Adipocyte (in vitro differentiated cells): ENCODE measurements around the gene ULK4.
A peak's percentile ranks its signal among the peaks of the same experiment; 100 is the strongest.
"Not testable (repeated sequence)": the region's sequence is repeated elsewhere in the genome, so short reads cannot be mapped to it uniquely, and the experiment has no call there.

Source experiments
- DNase-seq: peaks from one replicate; pipeline ENCODE4 v3.0.0-alpha.2; 2015; ENCODE audit warnings: low read depth
- H3K27me3 ChIP-seq: replicated peaks from 2 replicates; pipeline ENCODE4 v1.7.0; 2013; ENCODE audit warnings: mild to moderate bottlenecking, low read length, moderate library complexity; ENCODE audit not compliant: control insufficient read depth, insufficient read depth
- H3K36me3 ChIP-seq: 2 replicates; pipeline ENCODE4 v1.7.0; 2013; ENCODE audit warnings: low read length, mild to moderate bottlenecking, moderate library complexity; ENCODE audit not compliant: control insufficient read depth, insufficient read depth, severe bottlenecking
- H3K4me1 ChIP-seq: 2 replicates; pipeline ENCODE4 v1.7.0; 2013; ENCODE audit warnings: mild to moderate bottlenecking, low read length, moderate library complexity; ENCODE audit not compliant: control insufficient read depth, insufficient read depth
- H3K4me3 ChIP-seq: 2 replicates; pipeline ENCODE4 v1.7.0; 2013; ENCODE audit warnings: mild to moderate bottlenecking, low read length, moderate library complexity
- H3K9ac ChIP-seq: 2 replicates; pipeline ENCODE4 v1.7.0; 2013; ENCODE audit warnings: mild to moderate bottlenecking, low read length, moderate library complexity
- H3K9me3 ChIP-seq: 2 replicates; pipeline ENCODE4 v1.7.0; 2013; ENCODE audit warnings: mild to moderate bottlenecking, low read length, moderate library complexity; ENCODE audit not compliant: control insufficient read depth

ULK4 gene

DNA sequence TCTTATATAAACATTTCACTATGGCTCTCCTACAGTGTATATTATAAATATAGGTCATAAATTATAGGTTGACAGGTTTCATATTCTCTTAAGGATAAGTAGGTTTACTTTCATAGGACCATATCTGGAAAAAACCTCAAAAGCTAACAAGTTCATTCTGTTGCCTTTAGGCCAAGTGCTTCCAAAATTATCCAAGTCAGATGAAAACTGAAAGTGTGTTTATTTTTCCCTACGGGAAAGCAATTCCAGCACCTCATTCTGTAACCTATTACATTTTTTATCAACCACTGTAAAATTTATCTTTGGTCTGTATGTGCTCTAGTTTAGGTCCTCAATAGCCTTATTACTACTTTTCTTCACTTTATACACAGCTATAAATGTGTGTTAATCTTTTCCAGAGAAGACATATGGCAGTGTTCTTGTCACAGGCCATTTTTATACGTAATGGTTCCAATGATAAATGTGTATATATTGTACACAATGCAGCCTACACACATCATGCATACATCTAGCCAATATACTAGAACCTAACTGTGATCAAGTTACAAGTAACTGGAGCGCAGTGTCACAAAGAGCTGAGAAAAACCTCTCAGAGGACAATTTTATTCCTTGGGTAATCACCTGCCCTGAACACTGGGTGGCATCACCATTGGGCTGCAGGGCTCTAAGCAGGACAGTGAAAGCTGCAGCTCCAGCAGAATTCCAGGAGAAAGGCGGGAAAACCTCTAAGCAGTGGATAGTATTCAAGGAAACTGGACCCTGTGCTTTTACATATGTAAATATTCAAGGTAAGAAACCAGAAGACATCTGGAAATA is 511.3 kb downstream of the ULK4 start:
- no peaks in the 10 kb centered on the region for H3K4me1 ChIP-seq
- DNase-seq: no peak
- H3K36me3 ChIP-seq: no peaks in the 10 kb centered on the region
- no peaks in the 10 kb centered on the region for H3K9me3 ChIP-seq
- no peaks in the 10 kb centered on the region for H3K27me3 ChIP-seq
- H3K4me3 ChIP-seq: no peak overlapping the region
- H3K9ac ChIP-seq: no peak overlapping the region

- no peak for DNase-seq
- no peaks in the 10 kb centered on the region for H3K4me1 ChIP-seq
Measured at GRCh38 chr3:41448396-41448795, 513.5 kb downstream of the ULK4 start.

GRCh38 chr3:41447701-41448100 is 514.2 kb downstream of the ULK4 start:
- Histone ChIP-seq H3K4me1 (no peaks in the 10 kb centered on the region), H3K9me3 (no peaks in the 10 kb centered on the region), H3K9ac (no peak overlapping the region), H3K4me3 (no peak overlapping the region), H3K27me3 (no peaks in the 10 kb centered on the region), H3K36me3 (no peaks in the 10 kb centered on the region)
- DNase-seq: no peak

More at GRCh38 chr3:41448396-41448795, 513.5 kb downstream of the ULK4 start:
- Histone ChIP-seq H3K9ac (no peak overlapping the region), H3K36me3 (no peaks in the 10 kb centered on the region), H3K4me3 (no peak overlapping the region), H3K9me3 (no peaks in the 10 kb centered on the region), H3K27me3 (no peaks in the 10 kb centered on the region)

- H3K9me3 ChIP-seq, H3K36me3 ChIP-seq, H3K9ac ChIP-seq, DNase-seq, H3K4me3 ChIP-seq, H3K4me1 ChIP-seq, H3K27me3 ChIP-seq: not testable (repeated sequence)
Measured at GRCh38 chr3:41446316-41446715, 515.6 kb downstream of the ULK4 start.

DNA sequence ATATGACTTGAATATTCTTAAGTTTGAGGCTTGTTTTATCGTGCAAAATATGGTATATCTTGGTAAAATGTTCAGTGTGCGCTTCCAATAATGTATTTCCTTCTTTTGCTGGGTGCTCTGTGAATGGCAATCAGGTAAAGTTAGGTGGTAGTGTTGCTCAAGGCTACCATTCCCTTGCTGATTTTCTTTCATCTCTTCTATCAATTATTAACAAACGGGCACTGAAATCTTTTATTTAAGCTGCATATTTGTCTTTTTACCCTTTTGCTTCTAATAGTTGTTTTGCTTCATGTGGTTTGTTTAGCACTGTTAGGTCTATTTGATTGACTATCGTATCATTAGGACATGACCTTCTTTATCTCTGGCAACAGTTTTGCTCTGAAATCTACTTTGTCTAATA is 520.3 kb downstream of the ULK4 start:
- no peaks in the 10 kb centered on the region for H3K4me1 ChIP-seq
- DNase-seq: no peak
- no peak overlapping the region for H3K4me3 ChIP-seq
- H3K27me3 ChIP-seq: no peaks in the 10 kb centered on the region
- no peak overlapping the region for H3K9ac ChIP-seq
- no peaks in the 10 kb centered on the region for H3K36me3 ChIP-seq
- H3K9me3 ChIP-seq: peaks cover 5% of the 10 kb centered on the region

- Histone ChIP-seq H3K4me1 (no peaks in the 10 kb centered on the region), H3K9ac (no peak overlapping the region), H3K9me3 (peaks cover 5% of the 10 kb centered on the region), H3K36me3 (no peaks in the 10 kb centered on the region), H3K4me3 (no peak overlapping the region), H3K27me3 (no peaks in the 10 kb centered on the region)
- DNase-seq: no peak
Measured at GRCh38 chr3:41441139-41441538, 520.8 kb downstream of the ULK4 start.

- DNase-seq: no peak
- Histone ChIP-seq H3K4me1 (no peaks in the 10 kb centered on the region), H3K36me3 (no peaks in the 10 kb centered on the region), H3K4me3 (no peak overlapping the region), H3K27me3 (no peaks in the 10 kb centered on the region), H3K9me3 (peaks cover 5% of the 10 kb centered on the region), H3K9ac (no peak overlapping the region)
Measured at GRCh38 chr3:41436983-41437382, 524.9 kb downstream of the ULK4 start.

- DNase-seq: peak; percentile 43
- Histone ChIP-seq H3K27me3 (no peaks in the 10 kb centered on the region), H3K4me1 (no peaks in the 10 kb centered on the region), H3K9me3 (peaks cover 3% of the 10 kb centered on the region), H3K9ac (no peak overlapping the region), H3K36me3 (no peaks in the 10 kb centered on the region), H3K4me3 (no peak overlapping the region)
Measured at GRCh38 chr3:41434781-41435180, 527.1 kb downstream of the ULK4 start.

- Histone ChIP-seq H3K4me1 (no peaks in the 10 kb centered on the region), H3K9me3 (peaks cover 5% of the 10 kb centered on the region), H3K36me3 (no peaks in the 10 kb centered on the region), H3K27me3 (no peaks in the 10 kb centered on the region), H3K9ac (no peak overlapping the region), H3K4me3 (no peak overlapping the region)
- no peak for DNase-seq
Measured at GRCh38 chr3:41431386-41431785, 530.5 kb downstream of the ULK4 start.

- Histone ChIP-seq H3K27me3 (no peaks in the 10 kb centered on the region), H3K9me3 (peaks cover 10% of the 10 kb centered on the region), H3K4me3 (no peak overlapping the region), H3K36me3 (no peaks in the 10 kb centered on the region), H3K9ac (no peak overlapping the region), H3K4me1 (no peaks in the 10 kb centered on the region)
- DNase-seq: no peak
Measured at GRCh38 chr3:41430886-41431285, 531.0 kb downstream of the ULK4 start.

DNA sequence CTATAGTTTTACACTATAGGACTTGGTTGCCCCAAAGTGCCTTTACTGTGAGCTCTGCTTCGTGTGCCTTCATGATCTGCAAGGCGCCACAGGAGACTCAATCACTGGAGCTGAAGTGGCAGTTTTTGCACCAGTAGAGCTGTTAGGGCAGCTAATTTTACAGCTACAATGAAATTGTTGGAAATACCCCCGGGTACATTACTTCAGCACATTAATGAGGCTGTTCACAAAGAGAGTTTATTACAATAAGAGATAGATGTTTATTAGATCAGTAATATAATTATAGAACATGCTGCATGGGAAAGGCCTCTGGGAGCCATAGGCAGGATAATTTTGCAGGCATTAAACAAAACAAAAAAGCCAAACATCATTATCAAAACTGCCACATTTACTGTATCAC is 531.5 kb downstream of the ULK4 start:
- H3K27me3 ChIP-seq: no peaks in the 10 kb centered on the region
- H3K9ac ChIP-seq: no peak overlapping the region
- no peaks in the 10 kb centered on the region for H3K36me3 ChIP-seq
- no peak overlapping the region for H3K4me3 ChIP-seq
- H3K9me3 ChIP-seq: peaks cover 14% of the 10 kb centered on the region
- no peak for DNase-seq
- H3K4me1 ChIP-seq: no peaks in the 10 kb centered on the region

- no peak overlapping the region for H3K9ac ChIP-seq
- H3K4me3 ChIP-seq: no peak overlapping the region
- DNase-seq: no peak
- peaks cover 14% of the 10 kb centered on the region for H3K9me3 ChIP-seq
- no peaks in the 10 kb centered on the region for H3K4me1 ChIP-seq
- no peaks in the 10 kb centered on the region for H3K36me3 ChIP-seq
- no peaks in the 10 kb centered on the region for H3K27me3 ChIP-seq
Measured at GRCh38 chr3:41426485-41426884, 535.4 kb downstream of the ULK4 start.
